Measurements from ENCODE around the gene DTYMK. TPM values are rescaled to one million over a fixed set of nuclear protein-coding genes. Genes with fewer than 3 reads are reported as not detected.

The DTYMK gene
- total and polyA plus RNA-seq, 2 of the 8 experiments (the other 6 are each of a cell fraction or from before 2014, with no cell fraction given) = 58.3 to 69.9 TPM

DNA sequence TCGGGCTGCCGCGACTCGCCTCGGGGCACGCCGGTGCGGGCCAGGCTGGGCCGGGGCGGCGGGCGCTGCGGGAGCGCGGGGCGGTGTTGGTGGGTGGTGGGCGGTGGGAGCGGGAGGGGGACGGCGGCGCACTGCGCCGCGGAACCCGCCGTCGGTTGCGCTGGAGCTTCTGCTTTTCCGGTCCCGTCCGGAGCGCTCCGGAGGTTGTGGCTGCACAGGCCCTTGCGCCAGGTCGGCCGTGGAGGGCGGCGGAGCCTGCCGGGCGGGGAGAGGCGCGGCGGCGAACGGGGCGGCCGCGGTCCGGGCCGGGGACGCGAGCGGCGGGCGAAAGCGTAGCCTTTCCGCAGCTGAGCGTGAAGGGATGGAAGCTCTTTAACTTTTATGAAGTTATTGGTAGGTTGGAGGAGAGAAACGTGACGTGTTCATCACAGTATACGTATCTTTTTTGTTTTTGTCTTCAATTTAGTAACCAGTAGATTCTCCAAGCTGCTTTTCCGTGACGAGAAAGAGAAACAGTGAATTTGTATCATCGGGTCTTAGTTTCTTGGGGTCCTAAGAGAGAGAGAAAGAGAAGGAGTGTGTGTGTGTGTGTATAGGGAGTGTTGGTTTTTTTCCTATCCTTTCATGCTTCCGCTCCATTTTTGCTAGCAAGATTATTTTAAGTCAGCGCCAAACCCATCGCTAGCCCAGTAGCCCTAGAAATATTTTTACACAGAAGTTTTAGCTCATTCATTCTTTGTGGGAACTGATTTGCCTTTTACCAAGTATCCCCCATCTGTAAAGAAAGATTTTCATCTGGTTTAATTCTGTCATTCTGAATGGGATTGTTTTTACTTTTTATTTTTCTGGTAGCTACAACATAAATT lies 48.6 kb downstream of the DTYMK start:
- Histone ChIP-seq H3K4me3 (ENCODE audit: extremely low read depth in 1 of 4, insufficient read depth in 2 of 4, low read depth in 3 of 4, low read length in 4 of 4) (peak overlapping the region; percentile 73 to 91 (median 86)), H3K14ac (ENCODE audit: insufficient read length) (no peak overlapping the region), H3K9me3 (ENCODE audit: insufficient read depth in 2 of 2, low read depth in 1 of 2, low read length in 1 of 2) (no peaks in the 10 kb centered on the region), H3K4ac (replicated peaks; ENCODE audit: insufficient read length, low read depth, low read length) (no peak overlapping the region), H2BK5ac (ENCODE audit: low read depth, low read length) (no peak overlapping the region), H3K27me3 (replicated peaks in 1 of 4; ENCODE audit: control insufficient read depth in 3 of 4, extremely low read depth in 1 of 4, insufficient read depth in 3 of 4, low read length in 3 of 4) (no peaks in the 10 kb centered on the region), H3K23ac (ENCODE audit: insufficient read length) (no peak overlapping the region), H3K18ac (ENCODE audit: extremely low read depth, low read length) (no peak overlapping the region), H2BK15ac (ENCODE audit: low read length) (no peak overlapping the region), H3K4me2 (ENCODE audit: insufficient read depth in 1 of 2, low read depth in 2 of 2, low read length in 2 of 2) (peak overlapping the region; percentile 72 to 83), H3K9ac (replicated peaks in 1 of 4; ENCODE audit: extremely low read depth in 1 of 4, low read depth in 3 of 4, low read length in 3 of 4) (peak overlapping the region; percentile 67 to 98 (median 85); a peak in 6 of 7 replicates), H2BK120ac (replicated peaks; ENCODE audit: low read depth, low read length) (no peak overlapping the region), H4K91ac (replicated peaks; ENCODE audit: insufficient read length, low read length) (no peak overlapping the region), H3K79me2 (ENCODE audit: control insufficient read depth in 1 of 2, insufficient read depth in 2 of 2, low read length in 2 of 2) (peaks cover 25 to 74% of the 10 kb centered on the region in 2 experiments), H3K27ac (ENCODE audit: low read depth, low read length) (peak overlapping the region; percentile 97), H4K8ac (ENCODE audit: extremely low read depth, insufficient read depth, low read length) (peak overlapping the region; percentile 98), H2AK5ac (ENCODE audit: low read depth, low read length) (no peak overlapping the region), H3K79me1 (ENCODE audit: low read depth, low read length) (peaks cover 27% of the 10 kb centered on the region), H3K23me2 (ENCODE audit: low read depth, low read length) (peaks cover 4% of the 10 kb centered on the region; the same call in 1 of the 2 replicates), H4K20me1 (replicated peaks in 1 of 2; ENCODE audit: control insufficient read depth in 1 of 2, insufficient read depth in 2 of 2, low read length in 2 of 2) (peaks cover 24 to 27% of the 10 kb centered on the region in 2 experiments), H3K56ac (replicated peaks; ENCODE audit: insufficient read length, low read depth, low read length) (no peak overlapping the region), H3K4me1 (replicated peaks in 1 of 4; ENCODE audit: control insufficient read depth in 3 of 4, insufficient read depth in 4 of 4, low read length in 3 of 4) (peaks cover 0 to 10% (median 6%) of the 10 kb centered on the region in 4 experiments; a peak in 6 of 7 replicates), H3K36me3 (ENCODE audit: control insufficient read depth in 2 of 4, insufficient read depth in 4 of 4, low read length in 3 of 4) (peaks cover 3 to 11% (median 9%) of the 10 kb centered on the region in 4 experiments; a peak in 6 of 8 replicates), H2AFZ (ENCODE audit: low read length) (no peak overlapping the region), H2BK20ac (ENCODE audit: low read length) (no peak overlapping the region), H4K5ac (ENCODE audit: insufficient read length, low read depth, low read length) (no peak overlapping the region), H2BK12ac (ENCODE audit: low read depth, low read length) (no peak overlapping the region)
- WGBS, 2 experiments (ENCODE audit: extremely low coverage in 1 of 2, insufficient coverage in 1 of 2, insufficient read length in 1 of 2, insufficient replicate concordance in 2 of 2, low coverage in 1 of 2, low lambda C conversion rate in 2 of 2, missing lambda C conversion rate in 1 of 2) = 10% methylated on average over 22 of the region's 67 CpGs; no CpG with 5 or more reads in 1 of the 2 experiments
- DNase-seq (ENCODE audit: low read depth in 1 of 2, low spot score in 2 of 2) = no peak
- CTCF ChIA-PET (ENCODE audit: partially characterized antibody) = interaction anchor here (0.6 to 2.4 kb wide), 4 partner anchors 9 to 404 kb away, joined by 3 to 13 read pairs (median 4); no protein-coding TSS in a partner anchor
- TF ChIP-seq TAF1 (IDR thresholded peaks at IDR 0.05; ENCODE audit: low read depth, low read length) (no peak), CHD2 (IDR thresholded peaks at IDR 0.05; ENCODE audit: low read length) (no peak), SIRT6 (IDR thresholded peaks at IDR 0.05; ENCODE audit: low read length) (no peak), HDAC2 (IDR thresholded peaks at IDR 0.05; ENCODE audit: borderline replicate concordance in 1 of 2, low read depth in 2 of 2, low read length in 2 of 2) (no peak), KDM1A (IDR thresholded peaks at IDR 0.05; ENCODE audit: borderline replicate concordance, low read length) (no peak), CEBPB (IDR thresholded peaks at IDR 0.05; ENCODE audit: low read depth, low read length) (no peak), PHF8 (conservative IDR thresholded peaks at IDR 0.05; ENCODE audit: low read depth, low read length) (peak; percentile 84; the same call in 1 of the 2 replicates)
- POLR2A ChIA-PET (ENCODE audit: partially characterized antibody) = interaction anchor here (0.5 to 2.7 kb wide), 17 partner anchors 9 to 935 kb away, joined by 3 to 8 read pairs (median 4); partner anchors contain the start of genes DTYMK, HDLBP, ING5 and PASK
- FAIRE-seq = no peak
